GM12878 (cell line): ENCODE measurements around the gene KCNC1. TPM values are rescaled to one million over a fixed set of nuclear protein-coding genes. Genes with fewer than 3 reads are reported as not detected.

Experiments
- ATAC-seq: fragments of 200-7000 bp; cut with Tn5 transposase; 3 replicates; pipeline ENCODE4 v1.9.1; 2020; ENCODE audit warnings: mild to moderate bottlenecking, moderate library complexity
- BruUV-seq: library from RNA; stranded (reverse); fragments of 400-500 nt; replicated peaks from 2 replicates; lab custom pipeline; 2021; lab: Mats Ljungman, UMichigan
- CTCF ChIA-PET: fragments of 300-600 bp; sonication (Branson Sonifier 250); formaldehyde crosslinking; extraction: SDS; loops from one replicate; lab custom pipeline; 2021; ENCODE audit warnings: inconsistent platforms; lab: Yijun Ruan, JAX
- POLR2A ChIA-PET: fragments of 350-600 bp; formaldehyde crosslinking; extraction: SDS; loops from one replicate; lab custom pipeline; 2021; ENCODE audit warnings: inconsistent platforms; lab: Charles Lee
- RAD21 ChIA-PET: fragments of 300-600 bp; sonication (Branson Sonifier 250); formaldehyde crosslinking; loops from one replicate; lab custom pipeline; 2023; ENCODE audit warnings: antibody characterized with exemption; ENCODE audit not compliant: unreplicated experiment; lab: Charles Lee
- SMC1A ChIA-PET: fragments of 300-600 bp; sonication (Branson Sonifier 250); formaldehyde crosslinking; loops from one replicate; lab custom pipeline; 2023; ENCODE audit not compliant: unreplicated experiment, uncharacterized antibody; lab: Charles Lee
- DNase-seq: peaks from one replicate; pipeline ENCODE4 v3.0.0-alpha.2; 2011; ENCODE audit warnings: low read depth, low spot score
- FAIRE-seq: peaks from 3 replicates; lab custom pipeline; 2011; peaks lifted over from hg19 to GRCh38; lab: Jason Lieb, UNC
- H2AFZ ChIP-seq: 2 replicates; pipeline ENCODE4 v1.6.0; 2011; ENCODE audit warnings: low read depth, low read length, control low read depth; ENCODE audit not compliant: control insufficient read depth
- H3K27ac ChIP-seq: 2 replicates; pipeline ENCODE4 v1.5.1; 2011; ENCODE audit warnings: control low read depth; ENCODE audit not compliant: control insufficient read depth, insufficient read depth
- H3K27me3 ChIP-seq, 2 experiments: replicated peaks in 1 of 2; 2 replicates each; pipeline versions ENCODE4 v1.6.0 to v1.6.1; 2011; ENCODE audit warnings: low read length in 1 of 2; ENCODE audit not compliant: control insufficient read depth in 2 of 2, insufficient read depth in 2 of 2
- H3K36me3 ChIP-seq, 2 experiments: 2 replicates each; pipeline ENCODE4 v1.5.1; 2011; ENCODE audit warnings: low read length in 1 of 2; ENCODE audit not compliant: control insufficient read depth in 2 of 2, insufficient read depth in 2 of 2
- H3K4me1 ChIP-seq: 2 replicates; pipeline ENCODE4 v1.6.1; 2011; ENCODE audit warnings: mild to moderate bottlenecking, low read length, moderate library complexity, mixed read lengths; ENCODE audit not compliant: control insufficient read depth, insufficient read depth
- H3K4me2 ChIP-seq: 2 replicates; pipeline ENCODE4 v1.6.0; 2011; ENCODE audit warnings: control low read depth; ENCODE audit not compliant: control insufficient read depth, insufficient read depth
- H3K4me3 ChIP-seq: fragments of 200-600 bp; sonication (generic); 2 replicates; pipeline ENCODE4 v1.5.1; 2016
- H3K79me2 ChIP-seq: 2 replicates; pipeline ENCODE4 v1.6.0; 2011; ENCODE audit warnings: low read length; ENCODE audit not compliant: control insufficient read depth, insufficient read depth
- H3K9ac ChIP-seq: 2 replicates; pipeline ENCODE4 v1.8.0; 2011; ENCODE audit warnings: low read length, control low read depth, mixed read lengths; ENCODE audit not compliant: control insufficient read depth, insufficient read depth
- H3K9me3 ChIP-seq: replicated peaks from 3 replicates; pipeline ENCODE4 v1.5.1; 2011; ENCODE audit warnings: mild to moderate bottlenecking, low read length; ENCODE audit not compliant: control insufficient read depth, insufficient read depth
- H4K20me1 ChIP-seq: 2 replicates; pipeline ENCODE4 v1.6.0; 2011; ENCODE audit not compliant: control insufficient read depth, insufficient read depth
- ATF7 ChIP-seq: fragments of 450-650 bp; IDR thresholded peaks from 2 replicates; pipeline ENCODE4 v1.6.1; 2016; ENCODE audit warnings: low read depth, mild to moderate bottlenecking
- FOS ChIP-seq: IDR thresholded peaks from 3 replicates; pipeline ENCODE4 v1.6.1; 2011; ENCODE audit warnings: borderline replicate concordance; ENCODE audit not compliant: insufficient read length; ENCODE audit errors: extremely low read depth
- IKZF2 ChIP-seq, 2 experiments: fragments of 450-650 bp; IDR thresholded peaks; 2 replicates each; pipeline ENCODE4 v1.6.1; 2017; ENCODE audit warnings: mild to moderate bottlenecking in 2 of 2, moderate library complexity in 2 of 2
- JUNB ChIP-seq: IDR thresholded peaks from 2 replicates; pipeline ENCODE4 v1.6.1; 2016; ENCODE audit warnings: antibody characterized with exemption, mild to moderate bottlenecking
- NR2C1 ChIP-seq: fragments of 450-650 bp; IDR thresholded peaks from 2 replicates; pipeline ENCODE4 v1.6.1; 2017; ENCODE audit warnings: antibody characterized with exemption, mild to moderate bottlenecking, moderate library complexity
- RAD51 ChIP-seq: fragments of 450-650 bp; IDR thresholded peaks from 2 replicates; pipeline ENCODE4 v1.6.1; 2016; ENCODE audit warnings: moderate library complexity, mild to moderate bottlenecking, inconsistent platforms
- RUNX3 ChIP-seq: IDR thresholded peaks from 2 replicates; pipeline ENCODE4 v1.6.1; 2012; ENCODE audit warnings: low read length, inconsistent platforms
- SREBF1 ChIP-seq: IDR thresholded peaks from 2 replicates; pipeline ENCODE4 v1.6.1; 2012; ENCODE audit warnings: mild to moderate bottlenecking, low read length
- SREBF2 ChIP-seq: IDR thresholded peaks from 2 replicates; pipeline ENCODE4 v1.6.1; 2012; ENCODE audit warnings: mild to moderate bottlenecking, low read length
- WGBS: methylation state at CpG from one replicate; pipeline ENCODE4 v1.1.6; 2016; ENCODE audit warnings: low lambda C conversion rate; ENCODE audit not compliant: insufficient replicate concordance, insufficient coverage; ENCODE audit errors: missing lambda C conversion rate; 5-methylcytosine and 5-hydroxymethylcytosine counted together
- in situ Hi-C: fragments of 300-500 bp; cut with MboI; formaldehyde crosslinking; loops from 9 replicates; pipeline ENCODE4 v1.14.3; 2018; ENCODE audit warnings: mixed read lengths
- intact Hi-C: fragments of 100-400 bp; cut with micrococcal nuclease; formaldehyde crosslinking; loops from one replicate; pipeline ENCODE4 v1.14.2; 2022; ENCODE audit not compliant: unreplicated experiment
- polyA plus RNA-seq, 11 experiments: library from polyadenylated mRNA; depleted of rRNA in 4 of 11; unstranded in 6 of 11; stranded (reverse) in 5 of 11; fragments of >200 nt; fragmentation: Nextera tagmentation in 4 of 11; fragmentation: Illumina TruSeq in 1 of 11; extraction: Ambion mirVana in 4 of 11; extraction: Trizol in 1 of 11; gene quantifications; 1 replicate in 1 of 11; 2 replicates in 10 of 11; pipeline versions ENCODE4 v1.2.1 to v1.2.3, GENCODE V29; 2011 to 2016; ENCODE audit warnings: inconsistent platforms in 2 of 11, missing spikeins in 2 of 11, low read depth in 1 of 11
- total RNA-seq, 4 experiments: library from RNA; depleted of rRNA in 3 of 4; stranded (reverse); fragments of >200 nt in 3 of 4; fragmentation: Illumina TruSeq in 1 of 4; extraction: Trizol in 1 of 4; gene quantifications; 2 replicates each; pipeline versions ENCODE4 v1.2.1 to v1.2.3, GENCODE V29; 2013 to 2021
- TF ChIP-seq, protein P1 (sequence below): fragments of 450-650 bp; IDR thresholded peaks from 2 replicates; pipeline ENCODE4 v1.6.1; 2017; ENCODE audit warnings: mild to moderate bottlenecking, moderate library complexity
- TF ChIP-seq, protein P2 (sequence below): fragments of 150-350 bp; IDR thresholded peaks from 2 replicates; pipeline ENCODE4 v1.6.1; 2014; ENCODE audit warnings: mild to moderate bottlenecking, low read depth, low read length
- TF ChIP-seq, protein P3 (sequence below): IDR thresholded peaks from 2 replicates; pipeline ENCODE4 v1.6.1; 2012; ENCODE audit warnings: mild to moderate bottlenecking, low read depth, low read length
- TF ChIP-seq, protein P4 (sequence below): fragments of 450-650 bp; IDR thresholded peaks from 2 replicates; pipeline ENCODE4 v1.6.1; 2017; ENCODE audit warnings: low read depth, mild to moderate bottlenecking, moderate library complexity

The KCNC1 gene
- total and polyA plus RNA-seq, 10 of the 15 experiments (the other 5 are each of a cell fraction or from before 2014, with no cell fraction given): 0.27 to 0.34 TPM; not detected in 8

DNA sequence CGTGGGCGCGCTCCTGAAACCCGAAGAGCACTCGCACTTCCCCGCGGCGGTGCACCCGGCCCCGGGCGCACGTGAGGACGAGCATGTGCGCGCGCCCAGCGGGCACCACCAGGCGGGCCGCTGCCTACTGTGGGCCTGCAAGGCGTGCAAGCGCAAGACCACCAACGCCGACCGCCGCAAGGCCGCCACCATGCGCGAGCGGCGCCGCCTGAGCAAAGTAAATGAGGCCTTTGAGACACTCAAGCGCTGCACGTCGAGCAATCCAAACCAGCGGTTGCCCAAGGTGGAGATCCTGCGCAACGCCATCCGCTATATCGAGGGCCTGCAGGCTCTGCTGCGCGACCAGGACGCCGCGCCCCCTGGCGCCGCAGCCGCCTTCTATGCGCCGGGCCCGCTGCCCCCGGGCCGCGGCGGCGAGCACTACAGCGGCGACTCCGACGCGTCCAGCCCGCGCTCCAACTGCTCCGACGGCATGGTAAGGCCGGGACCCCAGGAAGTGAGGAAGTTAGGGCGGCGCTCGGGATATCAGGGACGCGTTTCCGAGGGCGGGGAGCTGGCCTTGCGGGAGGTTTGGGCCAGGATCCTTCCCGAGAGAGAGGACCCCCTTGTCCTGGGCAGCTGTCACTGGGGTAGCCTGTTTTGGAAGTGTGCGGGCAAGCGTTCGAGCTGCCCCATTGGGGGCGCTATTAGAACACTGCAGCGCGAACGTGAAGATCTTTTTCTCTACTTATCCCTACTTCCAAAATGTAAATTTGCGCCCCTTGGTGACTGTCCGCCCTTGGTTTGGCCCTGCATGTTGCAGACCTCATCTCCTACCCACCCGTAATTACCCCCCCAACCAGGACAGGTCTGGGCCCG lies 14.4 kb upstream of the KCNC1 start:
- no peaks in the 10 kb centered on the region for H3K4me1 ChIP-seq
- H3K27ac ChIP-seq: no peak overlapping the region
- H3K27me3 ChIP-seq: peaks cover 5% of the 10 kb centered on the region in 2 experiments; a peak in 3 of 4 replicates
- H3K36me3 ChIP-seq: no peaks in the 10 kb centered on the region
- H3K4me3 ChIP-seq: no peak overlapping the region
- H3K9me3 ChIP-seq: no peaks in the 10 kb centered on the region
- ChIA-PET POLR2A (no interaction called here), RAD21 (no interaction called here), CTCF (interaction anchor here (1.4 kb wide), 1 partner anchor 9 kb away, joined by 3 read pairs; no protein-coding TSS in a partner anchor), SMC1A (no interaction called here)
- H3K79me2 ChIP-seq: no peaks in the 10 kb centered on the region
- BruUV-seq: no TSS peak
- ATAC-seq (no peak), FAIRE-seq (no peak), DNase-seq (no peak)
- no peaks in the 10 kb centered on the region for H4K20me1 ChIP-seq
- intact Hi-C loops (no loop called here), in situ Hi-C loops (no loop called here)
- H3K9ac ChIP-seq: no peak overlapping the region
- H2AFZ ChIP-seq: no peak overlapping the region
- 62% methylated on average over 73 of the region's 85 CpGs for whole genome bisulfite sequencing
- no peak overlapping the region for H3K4me2 ChIP-seq
- TF ChIP-seq SREBF2: no peak
- TF ChIP-seq, protein P1, sequence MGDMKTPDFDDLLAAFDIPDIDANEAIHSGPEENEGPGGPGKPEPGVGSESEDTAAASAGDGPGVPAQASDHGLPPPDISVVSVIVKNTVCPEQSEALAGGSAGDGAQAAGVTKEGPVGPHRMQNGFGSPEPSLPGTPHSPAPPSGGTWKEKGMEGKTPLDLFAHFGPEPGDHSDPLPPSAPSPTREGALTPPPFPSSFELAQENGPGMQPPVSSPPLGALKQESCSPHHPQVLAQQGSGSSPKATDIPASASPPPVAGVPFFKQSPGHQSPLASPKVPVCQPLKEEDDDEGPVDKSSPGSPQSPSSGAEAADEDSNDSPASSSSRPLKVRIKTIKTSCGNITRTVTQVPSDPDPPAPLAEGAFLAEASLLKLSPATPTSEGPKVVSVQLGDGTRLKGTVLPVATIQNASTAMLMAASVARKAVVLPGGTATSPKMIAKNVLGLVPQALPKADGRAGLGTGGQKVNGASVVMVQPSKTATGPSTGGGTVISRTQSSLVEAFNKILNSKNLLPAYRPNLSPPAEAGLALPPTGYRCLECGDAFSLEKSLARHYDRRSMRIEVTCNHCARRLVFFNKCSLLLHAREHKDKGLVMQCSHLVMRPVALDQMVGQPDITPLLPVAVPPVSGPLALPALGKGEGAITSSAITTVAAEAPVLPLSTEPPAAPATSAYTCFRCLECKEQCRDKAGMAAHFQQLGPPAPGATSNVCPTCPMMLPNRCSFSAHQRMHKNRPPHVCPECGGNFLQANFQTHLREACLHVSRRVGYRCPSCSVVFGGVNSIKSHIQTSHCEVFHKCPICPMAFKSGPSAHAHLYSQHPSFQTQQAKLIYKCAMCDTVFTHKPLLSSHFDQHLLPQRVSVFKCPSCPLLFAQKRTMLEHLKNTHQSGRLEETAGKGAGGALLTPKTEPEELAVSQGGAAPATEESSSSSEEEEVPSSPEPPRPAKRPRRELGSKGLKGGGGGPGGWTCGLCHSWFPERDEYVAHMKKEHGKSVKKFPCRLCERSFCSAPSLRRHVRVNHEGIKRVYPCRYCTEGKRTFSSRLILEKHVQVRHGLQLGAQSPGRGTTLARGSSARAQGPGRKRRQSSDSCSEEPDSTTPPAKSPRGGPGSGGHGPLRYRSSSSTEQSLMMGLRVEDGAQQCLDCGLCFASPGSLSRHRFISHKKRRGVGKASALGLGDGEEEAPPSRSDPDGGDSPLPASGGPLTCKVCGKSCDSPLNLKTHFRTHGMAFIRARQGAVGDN: no peak
- TF ChIP-seq IKZF2 (IDR thresholded peaks at IDR 0.05): no peak
- TF ChIP-seq, protein P2, sequence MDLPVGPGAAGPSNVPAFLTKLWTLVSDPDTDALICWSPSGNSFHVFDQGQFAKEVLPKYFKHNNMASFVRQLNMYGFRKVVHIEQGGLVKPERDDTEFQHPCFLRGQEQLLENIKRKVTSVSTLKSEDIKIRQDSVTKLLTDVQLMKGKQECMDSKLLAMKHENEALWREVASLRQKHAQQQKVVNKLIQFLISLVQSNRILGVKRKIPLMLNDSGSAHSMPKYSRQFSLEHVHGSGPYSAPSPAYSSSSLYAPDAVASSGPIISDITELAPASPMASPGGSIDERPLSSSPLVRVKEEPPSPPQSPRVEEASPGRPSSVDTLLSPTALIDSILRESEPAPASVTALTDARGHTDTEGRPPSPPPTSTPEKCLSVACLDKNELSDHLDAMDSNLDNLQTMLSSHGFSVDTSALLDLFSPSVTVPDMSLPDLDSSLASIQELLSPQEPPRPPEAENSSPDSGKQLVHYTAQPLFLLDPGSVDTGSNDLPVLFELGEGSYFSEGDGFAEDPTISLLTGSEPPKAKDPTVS: no peak
- TF ChIP-seq SREBF1: no peak
- no peak for TF ChIP-seq JUNB
- TF ChIP-seq ATF7: no peak
- TF ChIP-seq FOS: no peak
- TF ChIP-seq NR2C1: no peak
- TF ChIP-seq RAD51: no peak
- TF ChIP-seq, protein P3, sequence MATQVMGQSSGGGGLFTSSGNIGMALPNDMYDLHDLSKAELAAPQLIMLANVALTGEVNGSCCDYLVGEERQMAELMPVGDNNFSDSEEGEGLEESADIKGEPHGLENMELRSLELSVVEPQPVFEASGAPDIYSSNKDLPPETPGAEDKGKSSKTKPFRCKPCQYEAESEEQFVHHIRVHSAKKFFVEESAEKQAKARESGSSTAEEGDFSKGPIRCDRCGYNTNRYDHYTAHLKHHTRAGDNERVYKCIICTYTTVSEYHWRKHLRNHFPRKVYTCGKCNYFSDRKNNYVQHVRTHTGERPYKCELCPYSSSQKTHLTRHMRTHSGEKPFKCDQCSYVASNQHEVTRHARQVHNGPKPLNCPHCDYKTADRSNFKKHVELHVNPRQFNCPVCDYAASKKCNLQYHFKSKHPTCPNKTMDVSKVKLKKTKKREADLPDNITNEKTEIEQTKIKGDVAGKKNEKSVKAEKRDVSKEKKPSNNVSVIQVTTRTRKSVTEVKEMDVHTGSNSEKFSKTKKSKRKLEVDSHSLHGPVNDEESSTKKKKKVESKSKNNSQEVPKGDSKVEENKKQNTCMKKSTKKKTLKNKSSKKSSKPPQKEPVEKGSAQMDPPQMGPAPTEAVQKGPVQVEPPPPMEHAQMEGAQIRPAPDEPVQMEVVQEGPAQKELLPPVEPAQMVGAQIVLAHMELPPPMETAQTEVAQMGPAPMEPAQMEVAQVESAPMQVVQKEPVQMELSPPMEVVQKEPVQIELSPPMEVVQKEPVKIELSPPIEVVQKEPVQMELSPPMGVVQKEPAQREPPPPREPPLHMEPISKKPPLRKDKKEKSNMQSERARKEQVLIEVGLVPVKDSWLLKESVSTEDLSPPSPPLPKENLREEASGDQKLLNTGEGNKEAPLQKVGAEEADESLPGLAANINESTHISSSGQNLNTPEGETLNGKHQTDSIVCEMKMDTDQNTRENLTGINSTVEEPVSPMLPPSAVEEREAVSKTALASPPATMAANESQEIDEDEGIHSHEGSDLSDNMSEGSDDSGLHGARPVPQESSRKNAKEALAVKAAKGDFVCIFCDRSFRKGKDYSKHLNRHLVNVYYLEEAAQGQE: no peak
- TF ChIP-seq, protein P4, sequence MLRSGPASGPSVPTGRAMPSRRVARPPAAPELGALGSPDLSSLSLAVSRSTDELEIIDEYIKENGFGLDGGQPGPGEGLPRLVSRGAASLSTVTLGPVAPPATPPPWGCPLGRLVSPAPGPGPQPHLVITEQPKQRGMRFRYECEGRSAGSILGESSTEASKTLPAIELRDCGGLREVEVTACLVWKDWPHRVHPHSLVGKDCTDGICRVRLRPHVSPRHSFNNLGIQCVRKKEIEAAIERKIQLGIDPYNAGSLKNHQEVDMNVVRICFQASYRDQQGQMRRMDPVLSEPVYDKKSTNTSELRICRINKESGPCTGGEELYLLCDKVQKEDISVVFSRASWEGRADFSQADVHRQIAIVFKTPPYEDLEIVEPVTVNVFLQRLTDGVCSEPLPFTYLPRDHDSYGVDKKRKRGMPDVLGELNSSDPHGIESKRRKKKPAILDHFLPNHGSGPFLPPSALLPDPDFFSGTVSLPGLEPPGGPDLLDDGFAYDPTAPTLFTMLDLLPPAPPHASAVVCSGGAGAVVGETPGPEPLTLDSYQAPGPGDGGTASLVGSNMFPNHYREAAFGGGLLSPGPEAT: no peak
- no peak for TF ChIP-seq RUNX3
